B cell (primary cell): ENCODE data around the gene UBE2M. TPM values are rescaled to one million over a fixed set of nuclear protein-coding genes. Genes with fewer than 3 reads are reported as not detected.
"Not testable (repeated sequence)": the region's sequence is repeated elsewhere in the genome, so short reads cannot be mapped to it uniquely, and the experiment has no call there.

Experiments used
- ATAC-seq: fragments of 200-7000 bp; cut with Tn5 transposase; one replicate; pipeline ENCODE4 v1.10.0; 2021; ENCODE audit warnings: low read depth, mild to moderate bottlenecking, moderate number of reproducible peaks, moderate library complexity
- CTCF ChIA-PET: fragments of 350-600 bp; sonication (Branson Sonifier 250); formaldehyde crosslinking; loops from one replicate; lab custom pipeline; 2021; ENCODE audit warnings: antibody characterized with exemption, inconsistent platforms; lab: Charles Lee
- POLR2A ChIA-PET: fragments of 350-600 bp; sonication (Branson Sonifier 250); formaldehyde crosslinking; loops from one replicate; lab custom pipeline; 2021; ENCODE audit warnings: antibody characterized with exemption; lab: Charles Lee
- DNase-seq: peaks from one replicate; pipeline ENCODE4 v3.0.0; 2013
- H2AFZ ChIP-seq: 2 replicates; pipeline ENCODE4 v1.6.1; 2012; ENCODE audit warnings: mild to moderate bottlenecking, low read depth, low read length; ENCODE audit not compliant: insufficient read depth, poor library complexity, severe bottlenecking
- H3K27ac ChIP-seq, 2 donors: 1 replicate in 1 of 2; 2 replicates in 1 of 2; pipeline ENCODE4 v1.5.1; 2012 to 2013; ENCODE audit warnings: low read length in 2 of 2, mild to moderate bottlenecking in 2 of 2, moderate library complexity in 1 of 2
- H3K27me3 ChIP-seq, 4 experiments: fragments of 200-600 bp in 1 of 4; sonication (generic) in 1 of 4; replicated peaks in 1 of 4; 1 replicate in 2 of 4; 2 replicates in 2 of 4; pipeline versions ENCODE4 v1.6.1 to v1.7.0; 2013 to 2016; ENCODE audit warnings: low read length in 3 of 4, mild to moderate bottlenecking in 2 of 4, mixed read lengths in 1 of 4, moderate library complexity in 1 of 4; ENCODE audit not compliant: insufficient read depth in 4 of 4, control insufficient read depth in 3 of 4; ENCODE audit errors: control extremely low read depth in 1 of 4
- H3K36me3 ChIP-seq, 2 experiments: replicated peaks in 1 of 2; 1 replicate in 1 of 2; 2 replicates in 1 of 2; pipeline versions ENCODE4 v1.6.1 to v1.7.1; 2013; ENCODE audit warnings: low read length in 1 of 2; ENCODE audit not compliant: insufficient read depth in 2 of 2, control insufficient read depth in 1 of 2; ENCODE audit errors: control extremely low read depth in 1 of 2, extremely low read depth in 1 of 2
- H3K4me1 ChIP-seq, 2 donors: fragments of 200-600 bp in 1 of 2; sonication (generic) in 1 of 2; 1 replicate in 1 of 2; 2 replicates in 1 of 2; pipeline versions ENCODE4 v1.5.1 to v1.6.1; 2013 to 2017; ENCODE audit warnings: low read length in 2 of 2; ENCODE audit not compliant: control insufficient read depth in 2 of 2, insufficient read depth in 2 of 2
- H3K4me2 ChIP-seq: replicated peaks from 2 replicates; pipeline ENCODE3; 2012; ENCODE audit warnings: mild to moderate bottlenecking, low read depth, low read length; ENCODE audit not compliant: poor library complexity, severe bottlenecking
- H3K4me3 ChIP-seq, 5 experiments: fragments of 200-600 bp in 1 of 5; sonication (generic) in 1 of 5; 1 replicate in 3 of 5; 2 replicates in 2 of 5; pipeline versions ENCODE4 v1.5.1 to v1.7.0; 2011 to 2016; ENCODE audit warnings: low read length in 4 of 5, mild to moderate bottlenecking in 4 of 5, low read depth in 2 of 5, control low read depth in 1 of 5, moderate library complexity in 1 of 5; ENCODE audit not compliant: insufficient read depth in 1 of 5; ENCODE audit errors: control extremely low read depth in 1 of 5, extremely low read depth in 1 of 5
- H3K79me2 ChIP-seq: fragments of 200-600 bp; sonication (generic); one replicate; pipeline ENCODE4 v1.6.0; 2016; ENCODE audit warnings: low read length; ENCODE audit not compliant: control insufficient read depth, insufficient read depth
- H3K9ac ChIP-seq: fragments of 200-600 bp; sonication (generic); 2 replicates; pipeline ENCODE4 v1.6.1; 2017; ENCODE audit warnings: mild to moderate bottlenecking, low read length, moderate library complexity
- H3K9me3 ChIP-seq, 3 donors: one replicate each; pipeline versions ENCODE4 v1.6.1 to v1.7.1; 2013; ENCODE audit warnings: low read length in 2 of 3; ENCODE audit not compliant: control insufficient read depth in 2 of 3, insufficient read depth in 1 of 3; ENCODE audit errors: control extremely low read depth in 1 of 3
- H4K20me1 ChIP-seq: 2 replicates; pipeline ENCODE4 v1.6.0; 2012; ENCODE audit warnings: mild to moderate bottlenecking, low read length; ENCODE audit not compliant: insufficient read depth, control insufficient read depth, poor library complexity, severe bottlenecking
- H3K27ac Mint-ChIP-seq: one replicate; pipeline ENCODE4 v1.8.0; 2021; ENCODE audit warnings: mixed read lengths
- H3K27me3 Mint-ChIP-seq: one replicate; pipeline ENCODE4 v1.8.0; 2021; ENCODE audit warnings: mixed read lengths
- H3K4me1 Mint-ChIP-seq: one replicate; pipeline ENCODE4 v1.8.0; 2021; ENCODE audit warnings: mixed read lengths
- H3K4me3 Mint-ChIP-seq: one replicate; pipeline ENCODE4 v1.8.0; 2021; ENCODE audit warnings: mixed read lengths
- H3K9me3 Mint-ChIP-seq: one replicate; pipeline ENCODE4 v1.8.0; 2022; ENCODE audit warnings: mixed read lengths; ENCODE audit not compliant: insufficient read depth
- CTCF ChIP-seq: fragments of 200-600 bp; IDR thresholded peaks from one replicate; pipeline ENCODE4 v1.8.0; 2022; ENCODE audit warnings: antibody characterized with exemption, mild to moderate bottlenecking
- EZH2 ChIP-seq: IDR thresholded peaks from 2 replicates; pipeline ENCODE4 v1.6.1; 2012; ENCODE audit warnings: borderline replicate concordance, low read depth, mild to moderate bottlenecking, moderate library complexity, low read length; ENCODE audit not compliant: insufficient read depth, poor library complexity, severe bottlenecking
- whole genome bisulfite sequencing: methylation state at CpG from one replicate; pipeline ENCODE4 v1.1.5; 2013; ENCODE audit warnings: missing lambda C conversion rate; ENCODE audit not compliant: insufficient coverage; 5-methylcytosine and 5-hydroxymethylcytosine counted together
- intact Hi-C: fragments of 100-400 bp; cut with micrococcal nuclease; formaldehyde crosslinking; loops from one replicate; pipeline ENCODE4 v1.10.0; 2022
- polyA plus RNA-seq: library from polyadenylated mRNA; depleted of rRNA; stranded (reverse); fragments of >200 nt; gene quantifications from 2 replicates; pipeline ENCODE4 v1.2.3, GENCODE V29; 2012
- total RNA-seq, 2 donors: library from RNA; stranded (reverse); fragments of 120-200 nt in 1 of 2; gene quantifications; 1 replicate in 1 of 2; 2 replicates in 1 of 2; pipeline versions ENCODE4 v1.2.3 to v1.2.4, GENCODE V29; 2013 to 2022

UBE2M gene
- total and polyA plus RNA-seq, 2 donors (not counting 1 experiment from before 2014, with no cell fraction given), result 62.5 to 66.1 TPM

GRCh38 chr19:58578012-58578925 lies 19.9 kb upstream of the UBE2M start:
- Mint-ChIP-seq H3K4me1 (peaks cover 48% of the 10 kb centered on the region), H3K27me3 (no peaks in the 10 kb centered on the region), H3K9me3 (no peaks in the 10 kb centered on the region), H3K4me3 (peak overlapping the region; percentile 30), H3K27ac (peak overlapping the region; percentile 42)
- intact Hi-C loops, result no loop called here
- POLR2A ChIA-PET, result interaction anchor here (0.8 to 1.2 kb wide), 2 partner anchors 34 to 58 kb away, joined by 4 read pairs; partner anchors contain the start of genes TRIM28 and ZBTB45
- DNase-seq (peak; percentile 46), ATAC-seq (no peak)
- CTCF ChIA-PET, result interaction anchor here (4.9 kb wide), 1 partner anchor 58 kb away, joined by 72 read pairs; the partner anchor contains the start of gene ZBTB45
- Histone ChIP-seq H2AFZ (no peak overlapping the region), H3K36me3 (peaks cover 0 to 12% of the 10 kb centered on the region in 2 experiments), H3K4me2 (no peak overlapping the region), H3K4me3 (no peak overlapping the region), H3K9ac (no peak overlapping the region), H3K27ac (no peak overlapping the region), H3K9me3 (peaks cover 0 to 11% (median 0%) of the 10 kb centered on the region in 3 donors), H3K4me1 (peaks cover 22 to 38% of the 10 kb centered on the region in 2 donors), H4K20me1 (no peaks in the 10 kb centered on the region), H3K79me2 (peaks cover 13% of the 10 kb centered on the region), H3K27me3 (no peaks in the 10 kb centered on the region)
- TF ChIP-seq CTCF (no peak), EZH2 (no peak)
- WGBS, result 80% methylated on average over 7 of the region's 11 CpGs

GRCh38 chr19:58577581-58577980 lies 19.2 kb upstream of the UBE2M start:
- H3K9me3 Mint-ChIP-seq, result not testable (repeated sequence)
- H3K9me3 ChIP-seq, result peaks cover 0 to 11% (median 0%) of the 10 kb centered on the region in 3 donors
- CTCF ChIA-PET, result interaction anchor here (2.5 to 4.9 kb wide), 2 partner anchors 57 to 58 kb away, joined by 23 to 72 read pairs; partner anchors contain the start of gene ZBTB45

More at GRCh38 chr19:58577581-58577980, 19.2 kb upstream of the UBE2M start:
- ATAC-seq, DNase-seq, H3K27ac Mint-ChIP-seq, H2AFZ ChIP-seq, H3K36me3 ChIP-seq, H3K27me3 ChIP-seq, H3K9ac ChIP-seq, H3K4me3 ChIP-seq, H3K79me2 ChIP-seq, H4K20me1 ChIP-seq, H3K27me3 Mint-ChIP-seq, H3K4me2 ChIP-seq, intact Hi-C loops, H3K27ac ChIP-seq: not testable (repeated sequence)
- peaks cover 22 to 39% of the 10 kb centered on the region in 2 donors for H3K4me1 ChIP-seq
- peaks cover 53% of the 10 kb centered on the region for H3K4me1 Mint-ChIP-seq
- WGBS, result no CpG with 5 or more reads among the region's 2 CpGs
- POLR2A ChIA-PET, result interaction anchor here (0.8 to 1.2 kb wide), 2 partner anchors 34 to 58 kb away, joined by 4 read pairs; partner anchors contain the start of genes TRIM28 and ZBTB45
- H3K4me3 Mint-ChIP-seq, result peak overlapping the region; percentile 10
